ENCODE data around the gene OR6K6. TPM values are rescaled to one million over a fixed set of nuclear protein-coding genes. Genes with fewer than 3 reads are reported as not detected.

Gene OR6K6
- polyA plus RNA-seq, 1 of the 3 experiments (the other 2 are of a cell fraction): not detected

- ChIA-PET CTCF (interaction anchor here (0.9 kb wide), 1 partner anchor 13 kb away, joined by 3 read pairs; no protein-coding TSS in a partner anchor), POLR2A (no interaction called here)
- Histone ChIP-seq H3K9me3 (no peaks in the 10 kb centered on the region), H3K27ac (ENCODE audit: low read depth in 2 of 2, low read length in 1 of 2) (no peak overlapping the region), H3K27me3 (ENCODE audit: insufficient read depth) (no peaks in the 10 kb centered on the region), H3K4me1 (ENCODE audit: control insufficient read depth in 1 of 2, insufficient read depth in 2 of 2, low read depth in 1 of 2, low read length in 1 of 2) (no peaks in the 10 kb centered on the region), H3K9ac (no peak overlapping the region), H4K20me1 (ENCODE audit: insufficient read depth) (no peaks in the 10 kb centered on the region), H3F3A (replicated peaks; ENCODE audit: insufficient read depth) (no peaks in the 10 kb centered on the region), H3K79me2 (ENCODE audit: insufficient read depth) (no peaks in the 10 kb centered on the region), H3K9me2 (no peaks in the 10 kb centered on the region), H3K4me2 (no peak overlapping the region; the same call in 1 of the 2 replicates), H3K4me3 (ENCODE audit: low read depth in 2 of 2, low read length in 1 of 2) (no peak overlapping the region; a peak in 1 of 4 replicates), H2AFZ (ENCODE audit: low read depth) (no peak overlapping the region), H3K36me3 (replicated peaks in 1 of 2; ENCODE audit: control insufficient read depth in 1 of 2, insufficient read depth in 2 of 2, low read length in 1 of 2) (no peaks in the 10 kb centered on the region)
- DNase-seq: no peak
- WGBS (ENCODE audit: low lambda C conversion rate): 0% methylated on average over 4 of the region's 4 CpGs
- TF ChIP-seq USF2 (IDR thresholded peaks at IDR 0.05; ENCODE audit: borderline replicate concordance, low read depth, low read length): no peak
- TF ChIP-seq, protein P1, sequence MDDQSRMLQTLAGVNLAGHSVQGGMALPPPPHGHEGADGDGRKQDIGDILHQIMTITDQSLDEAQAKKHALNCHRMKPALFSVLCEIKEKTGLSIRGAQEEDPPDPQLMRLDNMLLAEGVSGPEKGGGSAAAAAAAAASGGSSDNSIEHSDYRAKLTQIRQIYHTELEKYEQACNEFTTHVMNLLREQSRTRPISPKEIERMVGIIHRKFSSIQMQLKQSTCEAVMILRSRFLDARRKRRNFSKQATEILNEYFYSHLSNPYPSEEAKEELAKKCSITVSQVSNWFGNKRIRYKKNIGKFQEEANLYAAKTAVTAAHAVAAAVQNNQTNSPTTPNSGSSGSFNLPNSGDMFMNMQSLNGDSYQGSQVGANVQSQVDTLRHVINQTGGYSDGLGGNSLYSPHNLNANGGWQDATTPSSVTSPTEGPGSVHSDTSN (IDR thresholded peaks at IDR 0.05): no peak
- no peak for TF ChIP-seq USF1 (IDR thresholded peaks at IDR 0.05; ENCODE audit: borderline replicate concordance, low read depth)
Observed at GRCh38 chr1:158730453-158730852, 24.1 kb upstream of the OR6K6 start.

DNA sequence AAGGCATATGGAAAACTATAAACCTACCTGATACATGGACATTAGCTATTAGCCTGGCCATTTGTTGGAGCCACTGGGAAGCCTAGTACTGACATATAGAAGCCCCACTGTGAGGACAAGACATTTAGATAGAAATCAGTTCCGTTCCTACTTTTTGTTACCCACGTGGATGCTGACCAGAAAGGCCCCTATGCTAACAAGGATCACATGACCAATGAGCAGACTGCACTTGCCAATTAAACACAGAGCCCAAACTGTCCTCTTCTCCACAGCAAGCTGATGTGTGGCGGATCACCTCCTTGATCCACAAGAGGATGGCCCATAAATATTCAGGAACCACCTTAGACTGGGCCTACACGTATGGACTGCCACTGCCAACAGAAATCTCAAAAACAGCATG is 22.8 kb upstream of the OR6K6 start:
- Histone ChIP-seq H3K4me3 (ENCODE audit: low read depth in 2 of 2, low read length in 1 of 2) (no peak overlapping the region), H3K9me2 (no peaks in the 10 kb centered on the region), H3K27ac (ENCODE audit: low read depth in 2 of 2, low read length in 1 of 2) (no peak overlapping the region), H3K36me3 (replicated peaks in 1 of 2; ENCODE audit: control insufficient read depth in 1 of 2, insufficient read depth in 2 of 2, low read length in 1 of 2) (no peaks in the 10 kb centered on the region), H3K4me1 (ENCODE audit: control insufficient read depth in 1 of 2, insufficient read depth in 2 of 2, low read depth in 1 of 2, low read length in 1 of 2) (no peaks in the 10 kb centered on the region), H4K20me1 (ENCODE audit: insufficient read depth) (no peaks in the 10 kb centered on the region), H3K27me3 (ENCODE audit: insufficient read depth) (no peaks in the 10 kb centered on the region), H3K9ac (no peak overlapping the region), H3F3A (replicated peaks; ENCODE audit: insufficient read depth) (no peaks in the 10 kb centered on the region), H3K79me2 (ENCODE audit: insufficient read depth) (no peaks in the 10 kb centered on the region), H2AFZ (ENCODE audit: low read depth) (no peak overlapping the region), H3K4me2 (no peak overlapping the region), H3K9me3 (no peaks in the 10 kb centered on the region)
- POLR2A ChIA-PET: no interaction called here
- TF ChIP-seq POLR2AphosphoS5 (IDR thresholded peaks at IDR 0.05; ENCODE audit: low read depth, low read length): no peak
- no peak for TF ChIP-seq ELF1 (IDR thresholded peaks at IDR 0.05)
- TF ChIP-seq TEAD4 (IDR thresholded peaks at IDR 0.05; ENCODE audit: borderline replicate concordance, insufficient read depth): no peak
- no peak for TF ChIP-seq TAF1 (IDR thresholded peaks at IDR 0.05; ENCODE audit: borderline replicate concordance, low read depth, low read length)
- no peak for TF ChIP-seq FOSL2 (IDR thresholded peaks at IDR 0.05; ENCODE audit: borderline replicate concordance, low read depth)
- no peak for TF ChIP-seq REST (IDR thresholded peaks at IDR 0.05; ENCODE audit: low read depth, low read length)
- no peak for TF ChIP-seq CHD2 (IDR thresholded peaks at IDR 0.05; ENCODE audit: low read length, partially characterized antibody)
- TF ChIP-seq, protein P1 (IDR thresholded peaks at IDR 0.05): no peak
- TF ChIP-seq EZH2phosphoT487 (IDR thresholded peaks at IDR 0.05; ENCODE audit: borderline replicate concordance, low read depth): no peak
- TF ChIP-seq RXRA (IDR thresholded peaks at IDR 0.05; ENCODE audit: borderline replicate concordance, low read depth): no peak
- no peak for TF ChIP-seq SMC3 (IDR thresholded peaks at IDR 0.05; ENCODE audit: low read depth, low read length)
- TF ChIP-seq YY1 (IDR thresholded peaks at IDR 0.05; ENCODE audit: low read depth): no peak
- no peak for TF ChIP-seq MXI1 (IDR thresholded peaks at IDR 0.05; ENCODE audit: low read depth, low read length)
- CTCF ChIA-PET: no interaction called here
- DNase-seq: no peak
- WGBS (ENCODE audit: low lambda C conversion rate): 3% methylated on average over 4 of the region's 4 CpGs

Measured in SK-N-SH (cell line).